ENCODE data around the gene AOAH.

GRCh38 chr7:36735172-36735571 is 10.9 kb upstream of the AOAH start:
- TF ChIP-seq CTCF (IDR thresholded peaks at IDR 0.05) (no peak), POLR2A (IDR thresholded peaks at IDR 0.05) (no peak)
